Activated CD4-positive, alpha-beta T cell treated with anti-CD3 and anti-CD28 coated beads for 36 hours (primary cell): Measurements from ENCODE around the gene CR2. TPM values are rescaled to one million over a fixed set of nuclear protein-coding genes. Genes with fewer than 3 reads are reported as not detected.

Experiments used
- total RNA-seq, 2 experiments: library from RNA; stranded (reverse); gene quantifications; one replicate each; pipeline ENCODE4 v1.2.3, GENCODE V29; 2021

CR2 gene
- total RNA-seq, 2 experiments from 2014 or later, result 0.28 to 0.39 TPM

Other genes with a start within 250 kb of the CR2 start
- gene CD55, start 132.7 kb upstream of the CR2 start, total RNA-seq, result 10 to 100 TPM; 56.8 to 92.7 TPM
- under 1 TPM; 0.02 to 0.05 TPM for gene CR1, start 41.8 kb downstream of the CR2 start, total RNA-seq
- gene CR1L, start 190.8 kb downstream of the CR2 start, total RNA-seq, result not detected